Body of pancreas (tissue), 4 donors: Measurements from ENCODE around the gene AGAP5.
"Not testable (repeated sequence)": the region's sequence is repeated elsewhere in the genome, so short reads cannot be mapped to it uniquely, and the experiment has no call there.

ENCODE experiments used
- POLR2A ChIP-seq, 3 donors: fragments of 450-650 bp; IDR thresholded peaks; one replicate each; pipeline ENCODE4 v1.6.1; 2016; ENCODE audit warnings: antibody characterized with exemption in 3 of 3, mild to moderate bottlenecking in 2 of 3
- TF ChIP-seq, protein P1 (sequence below), 7 experiments: fragments of 450-650 bp in 4 of 7; fragments of 200-600 bp in 3 of 7; sonication (generic) in 3 of 7; IDR thresholded peaks; one replicate each; pipeline ENCODE4 v1.5.1; 2016 to 2019; ENCODE audit warnings: antibody characterized with exemption in 7 of 7

DNA sequence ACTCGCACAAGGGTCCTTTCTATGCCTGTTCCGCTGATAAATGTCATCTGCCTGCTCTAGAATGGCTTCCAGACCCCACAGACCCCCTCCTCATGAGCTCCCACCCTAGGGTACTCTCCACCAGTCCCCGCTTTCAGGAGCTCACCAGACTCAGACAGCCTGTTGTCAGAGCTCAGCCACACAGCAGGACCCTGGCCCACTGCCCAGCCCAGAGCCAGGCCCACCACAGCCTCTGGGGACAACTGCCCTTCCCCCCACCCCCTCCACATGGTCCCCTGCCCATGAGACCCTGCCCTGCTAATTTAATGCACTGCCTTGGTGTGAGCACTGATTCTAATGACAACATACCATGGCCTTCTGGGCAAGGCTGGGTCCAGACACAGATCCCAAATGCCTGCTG is 32.3 kb downstream of the AGAP5 start:
- not testable (repeated sequence) for TF ChIP-seq POLR2A (IDR thresholded peaks at IDR 0.05)
- TF ChIP-seq, protein P1, sequence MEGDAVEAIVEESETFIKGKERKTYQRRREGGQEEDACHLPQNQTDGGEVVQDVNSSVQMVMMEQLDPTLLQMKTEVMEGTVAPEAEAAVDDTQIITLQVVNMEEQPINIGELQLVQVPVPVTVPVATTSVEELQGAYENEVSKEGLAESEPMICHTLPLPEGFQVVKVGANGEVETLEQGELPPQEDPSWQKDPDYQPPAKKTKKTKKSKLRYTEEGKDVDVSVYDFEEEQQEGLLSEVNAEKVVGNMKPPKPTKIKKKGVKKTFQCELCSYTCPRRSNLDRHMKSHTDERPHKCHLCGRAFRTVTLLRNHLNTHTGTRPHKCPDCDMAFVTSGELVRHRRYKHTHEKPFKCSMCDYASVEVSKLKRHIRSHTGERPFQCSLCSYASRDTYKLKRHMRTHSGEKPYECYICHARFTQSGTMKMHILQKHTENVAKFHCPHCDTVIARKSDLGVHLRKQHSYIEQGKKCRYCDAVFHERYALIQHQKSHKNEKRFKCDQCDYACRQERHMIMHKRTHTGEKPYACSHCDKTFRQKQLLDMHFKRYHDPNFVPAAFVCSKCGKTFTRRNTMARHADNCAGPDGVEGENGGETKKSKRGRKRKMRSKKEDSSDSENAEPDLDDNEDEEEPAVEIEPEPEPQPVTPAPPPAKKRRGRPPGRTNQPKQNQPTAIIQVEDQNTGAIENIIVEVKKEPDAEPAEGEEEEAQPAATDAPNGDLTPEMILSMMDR (IDR thresholded peaks at IDR 0.05) = not testable (repeated sequence)
